Ishikawa (cell line): ENCODE results near the gene PTCHD1.

Source experiments
- CEBPB ChIP-seq: IDR thresholded peaks from 2 replicates; pipeline ENCODE4 v1.6.1; 2012
- CREB1 ChIP-seq: IDR thresholded peaks from 2 replicates; pipeline ENCODE4 v1.6.1; 2012; ENCODE audit warnings: low read depth
- EGR1 ChIP-seq: IDR thresholded peaks from 2 replicates; pipeline ENCODE4 v1.6.1; 2012
- EP300 ChIP-seq: IDR thresholded peaks from 2 replicates; pipeline ENCODE4 v1.6.1; 2012; ENCODE audit warnings: borderline replicate concordance
- FOXM1 ChIP-seq: IDR thresholded peaks from 2 replicates; pipeline ENCODE4 v1.6.1; 2012; ENCODE audit warnings: low read depth, borderline replicate concordance
- MAX ChIP-seq: IDR thresholded peaks from 2 replicates; pipeline ENCODE4 v1.6.1; 2012
- TAF1 ChIP-seq: IDR thresholded peaks from 2 replicates; pipeline ENCODE4 v1.6.1; 2012; ENCODE audit warnings: low read depth, mild to moderate bottlenecking
- TCF12 ChIP-seq: IDR thresholded peaks from 2 replicates; pipeline ENCODE4 v1.6.1; 2012; ENCODE audit warnings: low read depth
- TEAD4 ChIP-seq: IDR thresholded peaks from 2 replicates; pipeline ENCODE4 v1.6.1; 2012
- YY1 ChIP-seq: IDR thresholded peaks from 2 replicates; pipeline ENCODE4 v1.6.1; 2012; ENCODE audit warnings: low read depth
- ZBTB7A ChIP-seq: IDR thresholded peaks from 2 replicates; pipeline ENCODE4 v1.6.1; 2012; ENCODE audit warnings: low read depth
- TF ChIP-seq, protein P1 (sequence below): IDR thresholded peaks from 2 replicates; pipeline ENCODE4 v1.6.1; 2012; ENCODE audit warnings: low read depth, mild to moderate bottlenecking

GRCh38 chrX:23383411-23383810 is 48.8 kb downstream of the PTCHD1 start:
- no peak for TF ChIP-seq TAF1
- TF ChIP-seq CEBPB = no peak
- no peak for TF ChIP-seq EP300
- no peak for TF ChIP-seq TEAD4
- TF ChIP-seq, protein P1, sequence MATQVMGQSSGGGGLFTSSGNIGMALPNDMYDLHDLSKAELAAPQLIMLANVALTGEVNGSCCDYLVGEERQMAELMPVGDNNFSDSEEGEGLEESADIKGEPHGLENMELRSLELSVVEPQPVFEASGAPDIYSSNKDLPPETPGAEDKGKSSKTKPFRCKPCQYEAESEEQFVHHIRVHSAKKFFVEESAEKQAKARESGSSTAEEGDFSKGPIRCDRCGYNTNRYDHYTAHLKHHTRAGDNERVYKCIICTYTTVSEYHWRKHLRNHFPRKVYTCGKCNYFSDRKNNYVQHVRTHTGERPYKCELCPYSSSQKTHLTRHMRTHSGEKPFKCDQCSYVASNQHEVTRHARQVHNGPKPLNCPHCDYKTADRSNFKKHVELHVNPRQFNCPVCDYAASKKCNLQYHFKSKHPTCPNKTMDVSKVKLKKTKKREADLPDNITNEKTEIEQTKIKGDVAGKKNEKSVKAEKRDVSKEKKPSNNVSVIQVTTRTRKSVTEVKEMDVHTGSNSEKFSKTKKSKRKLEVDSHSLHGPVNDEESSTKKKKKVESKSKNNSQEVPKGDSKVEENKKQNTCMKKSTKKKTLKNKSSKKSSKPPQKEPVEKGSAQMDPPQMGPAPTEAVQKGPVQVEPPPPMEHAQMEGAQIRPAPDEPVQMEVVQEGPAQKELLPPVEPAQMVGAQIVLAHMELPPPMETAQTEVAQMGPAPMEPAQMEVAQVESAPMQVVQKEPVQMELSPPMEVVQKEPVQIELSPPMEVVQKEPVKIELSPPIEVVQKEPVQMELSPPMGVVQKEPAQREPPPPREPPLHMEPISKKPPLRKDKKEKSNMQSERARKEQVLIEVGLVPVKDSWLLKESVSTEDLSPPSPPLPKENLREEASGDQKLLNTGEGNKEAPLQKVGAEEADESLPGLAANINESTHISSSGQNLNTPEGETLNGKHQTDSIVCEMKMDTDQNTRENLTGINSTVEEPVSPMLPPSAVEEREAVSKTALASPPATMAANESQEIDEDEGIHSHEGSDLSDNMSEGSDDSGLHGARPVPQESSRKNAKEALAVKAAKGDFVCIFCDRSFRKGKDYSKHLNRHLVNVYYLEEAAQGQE = no peak
- TF ChIP-seq YY1 = no peak
- no peak for TF ChIP-seq EGR1
- TF ChIP-seq CREB1 = no peak
- no peak for TF ChIP-seq FOXM1
- TF ChIP-seq MAX = no peak
- no peak for TF ChIP-seq TCF12
- TF ChIP-seq ZBTB7A = no peak
